Stimulated activated memory B cell treated with anti-CD40 and anti-IgM and Interleukin-4, amounts not matched to agents 10 μg/mL and 1 μg/mL and 100 μg/mL, for 72 hours (primary cell): Measurements from ENCODE around the gene AMMECR1L.
"Not testable (repeated sequence)": the region's sequence is repeated elsewhere in the genome, so short reads cannot be mapped to it uniquely, and the experiment has no call there.

Source experiments
- ATAC-seq: fragments of 150-1000 bp; cut with Tn5 transposase; 2 replicates; pipeline ENCODE4 v1.10.0; 2021
- H3K27ac Mint-ChIP-seq: one replicate; pipeline ENCODE4 v1.8.0; 2022; ENCODE audit warnings: mild to moderate bottlenecking, mixed read lengths
- H3K27me3 Mint-ChIP-seq: one replicate; pipeline ENCODE4 v1.8.0; 2022; ENCODE audit warnings: mixed read lengths
- H3K36me3 Mint-ChIP-seq: one replicate; pipeline ENCODE4 v1.8.0; 2022; ENCODE audit warnings: mixed read lengths
- H3K4me1 Mint-ChIP-seq: one replicate; pipeline ENCODE4 v1.8.0; 2022; ENCODE audit warnings: mixed read lengths
- H3K4me3 Mint-ChIP-seq: one replicate; pipeline ENCODE4 v1.8.0; 2022; ENCODE audit warnings: mild to moderate bottlenecking, moderate library complexity, mixed read lengths
- H3K9me3 Mint-ChIP-seq: one replicate; pipeline ENCODE4 v1.8.0; 2022; ENCODE audit warnings: mixed read lengths

AMMECR1L gene

GRCh38 chr2:127893494-127893893 is 7.7 kb upstream of the AMMECR1L start:
- no peak overlapping the region for H3K27ac Mint-ChIP-seq
- no peaks in the 10 kb centered on the region for H3K27me3 Mint-ChIP-seq
- no peak overlapping the region for H3K4me3 Mint-ChIP-seq
- no peaks in the 10 kb centered on the region for H3K36me3 Mint-ChIP-seq
- no peaks in the 10 kb centered on the region for H3K9me3 Mint-ChIP-seq
- ATAC-seq, result no peak
- H3K4me1 Mint-ChIP-seq, result peaks cover 16% of the 10 kb centered on the region

GRCh38 chr2:127893033-127893432 is 7.3 kb upstream of the AMMECR1L start:
- no peak for ATAC-seq
- Mint-ChIP-seq H3K9me3 (no peaks in the 10 kb centered on the region), H3K27me3 (no peaks in the 10 kb centered on the region), H3K4me3 (no peak overlapping the region), H3K36me3 (no peaks in the 10 kb centered on the region), H3K4me1 (peaks cover 11% of the 10 kb centered on the region), H3K27ac (no peak overlapping the region)

- no peak overlapping the region for H3K4me3 Mint-ChIP-seq
- H3K36me3 Mint-ChIP-seq, result no peaks in the 10 kb centered on the region
- H3K27ac Mint-ChIP-seq, result no peak overlapping the region
- no peak for ATAC-seq
- H3K9me3 Mint-ChIP-seq, result no peaks in the 10 kb centered on the region
- no peaks in the 10 kb centered on the region for H3K27me3 Mint-ChIP-seq
- peaks cover 5% of the 10 kb centered on the region for H3K4me1 Mint-ChIP-seq
Measured at GRCh38 chr2:127891811-127892210, 6.1 kb upstream of the AMMECR1L start.

- H3K27me3 Mint-ChIP-seq, ATAC-seq, H3K36me3 Mint-ChIP-seq: not testable (repeated sequence)
Measured at GRCh38 chr2:127890756-127891155, 5.0 kb upstream of the AMMECR1L start.

GRCh38 chr2:127888772-127889171 is 3.0 kb upstream of the AMMECR1L start:
- no peak overlapping the region for H3K27ac Mint-ChIP-seq
- no peak for ATAC-seq
- H3K36me3 Mint-ChIP-seq, result peaks cover 4% of the 10 kb centered on the region
- H3K4me1 Mint-ChIP-seq, result peaks cover 19% of the 10 kb centered on the region
- no peaks in the 10 kb centered on the region for H3K27me3 Mint-ChIP-seq
- H3K4me3 Mint-ChIP-seq, result no peak overlapping the region
- no peaks in the 10 kb centered on the region for H3K9me3 Mint-ChIP-seq

More at GRCh38 chr2:127890756-127891155, 5.0 kb upstream of the AMMECR1L start:
- not testable (repeated sequence) for H3K4me1 Mint-ChIP-seq, H3K27ac Mint-ChIP-seq, H3K4me3 Mint-ChIP-seq, H3K9me3 Mint-ChIP-seq

- Mint-ChIP-seq H3K27ac (no peak overlapping the region), H3K9me3 (no peaks in the 10 kb centered on the region), H3K4me3 (no peak overlapping the region), H3K4me1 (peaks cover 24% of the 10 kb centered on the region), H3K36me3 (peaks cover 4% of the 10 kb centered on the region), H3K27me3 (no peaks in the 10 kb centered on the region)
- no peak for ATAC-seq
Measured at GRCh38 chr2:127887776-127888130, 2.0 kb upstream of the AMMECR1L start.

- Mint-ChIP-seq H3K9me3 (no peaks in the 10 kb centered on the region), H3K36me3 (peaks cover 4% of the 10 kb centered on the region), H3K4me1 (peaks cover 28% of the 10 kb centered on the region), H3K4me3 (peak overlapping the region; percentile 60), H3K27ac (peak overlapping the region; percentile 84), H3K27me3 (no peaks in the 10 kb centered on the region)
- ATAC-seq, result no peak
Measured at GRCh38 chr2:127887082-127887775, 1.5 kb upstream of the AMMECR1L start.

GRCh38 chr2:127886593-127886935 is 808 bp upstream of the AMMECR1L start:
- H3K27ac Mint-ChIP-seq, result peak overlapping the region; percentile 84
- H3K4me1 Mint-ChIP-seq, result peaks cover 33% of the 10 kb centered on the region

GRCh38 chr2:127884861-127885740 is 655 bp downstream of the AMMECR1L start:
- H3K9me3 Mint-ChIP-seq, H3K27me3 Mint-ChIP-seq: not testable (repeated sequence)
- Mint-ChIP-seq H3K4me3 (peak overlapping the region; percentile 91), H3K4me1 (peaks cover 42% of the 10 kb centered on the region), H3K36me3 (peaks cover 14% of the 10 kb centered on the region), H3K27ac (peak overlapping the region; percentile 90)
- ATAC-seq, result peak; percentile 52

More at GRCh38 chr2:127886593-127886935, 808 bp upstream of the AMMECR1L start:
- not testable (repeated sequence) for H3K9me3 Mint-ChIP-seq, H3K36me3 Mint-ChIP-seq, H3K27me3 Mint-ChIP-seq
- peak overlapping the region; percentile 91 for H3K4me3 Mint-ChIP-seq
- ATAC-seq, result peak; percentile 56

- Mint-ChIP-seq H3K4me1 (peaks cover 47% of the 10 kb centered on the region), H3K36me3 (peaks cover 18% of the 10 kb centered on the region), H3K27ac (peak overlapping the region; percentile 90), H3K27me3 (no peaks in the 10 kb centered on the region), H3K9me3 (no peaks in the 10 kb centered on the region), H3K4me3 (peak overlapping the region; percentile 91)
- ATAC-seq, result no peak
Measured at GRCh38 chr2:127884436-127884835, 1.3 kb downstream of the AMMECR1L start.

- H3K4me1 Mint-ChIP-seq, result peaks cover 62% of the 10 kb centered on the region
- H3K36me3 Mint-ChIP-seq, result peaks cover 21% of the 10 kb centered on the region
- no peaks in the 10 kb centered on the region for H3K27me3 Mint-ChIP-seq
- no peak overlapping the region for H3K4me3 Mint-ChIP-seq
- ATAC-seq, result no peak
- no peak overlapping the region for H3K27ac Mint-ChIP-seq
- no peaks in the 10 kb centered on the region for H3K9me3 Mint-ChIP-seq
Measured at GRCh38 chr2:127879899-127880298, 5.9 kb downstream of the AMMECR1L start.

GRCh38 chr2:127877626-127878025 is 8.1 kb downstream of the AMMECR1L start:
- H3K4me1 Mint-ChIP-seq, result peaks cover 59% of the 10 kb centered on the region
- ATAC-seq, result no peak
- H3K9me3 Mint-ChIP-seq, result no peaks in the 10 kb centered on the region
- no peak overlapping the region for H3K27ac Mint-ChIP-seq
- H3K4me3 Mint-ChIP-seq, result no peak overlapping the region
- no peaks in the 10 kb centered on the region for H3K27me3 Mint-ChIP-seq
- H3K36me3 Mint-ChIP-seq, result peaks cover 30% of the 10 kb centered on the region

- peaks cover 57% of the 10 kb centered on the region for H3K4me1 Mint-ChIP-seq
- no peak for ATAC-seq
- H3K4me3 Mint-ChIP-seq, result no peak overlapping the region
- no peak overlapping the region for H3K27ac Mint-ChIP-seq
- H3K9me3 Mint-ChIP-seq, result no peaks in the 10 kb centered on the region
- peaks cover 34% of the 10 kb centered on the region for H3K36me3 Mint-ChIP-seq
- no peaks in the 10 kb centered on the region for H3K27me3 Mint-ChIP-seq
Measured at GRCh38 chr2:127877136-127877535, 8.6 kb downstream of the AMMECR1L start.

- Mint-ChIP-seq H3K27me3 (no peaks in the 10 kb centered on the region), H3K9me3 (no peaks in the 10 kb centered on the region), H3K4me1 (peaks cover 42% of the 10 kb centered on the region), H3K4me3 (no peak overlapping the region), H3K36me3 (peaks cover 36% of the 10 kb centered on the region), H3K27ac (peak overlapping the region; percentile 7)
- ATAC-seq, result peak; percentile 48
Measured at GRCh38 chr2:127874378-127875269, 11.1 kb downstream of the AMMECR1L start.

- no peaks in the 10 kb centered on the region for H3K9me3 Mint-ChIP-seq
- no peaks in the 10 kb centered on the region for H3K27me3 Mint-ChIP-seq
- peaks cover 33% of the 10 kb centered on the region for H3K4me1 Mint-ChIP-seq
- no peak overlapping the region for H3K27ac Mint-ChIP-seq
- peaks cover 35% of the 10 kb centered on the region for H3K36me3 Mint-ChIP-seq
- no peak overlapping the region for H3K4me3 Mint-ChIP-seq
- ATAC-seq, result no peak
Measured at GRCh38 chr2:127873707-127874303, 12.0 kb downstream of the AMMECR1L start.
